A549 treated with Mapracorat at 1 μM for 4 hours (cell line): ENCODE results near the gene COTL1. TPM values are rescaled to one million over a fixed set of nuclear protein-coding genes. Genes with fewer than 3 reads are reported as not detected.

Experiments used
- total RNA-seq: library from RNA; stranded (reverse); fragments of 200-300 nt; extraction: Qiagen RNA extraction; gene quantifications from 5 replicates; pipeline ENCODE4 v1.2.3, GENCODE V29; 2022

Gene COTL1
- total RNA-seq: 419 to 556 TPM (median 503 TPM) in 5 replicates

GRCh38 chr16:84617791-84618580 lies at the start of gene COTL1:
COTL1 (minus strand) TSS chr16:84618078; CDS start chr16:84617914, 164 bp downstream.

GRCh38 chr16:84647828-84648594 lies 30.1 kb upstream of the COTL1 start, which contains the start of gene KLHL36:
KLHL36 (plus strand) TSS chr16:84648511; CDS start chr16:84650868, 2,357 bp downstream.

Other genes with a start within 250 kb of the COTL1 start
- 0.10 to 0.30 TPM (median 0.17 TPM) in 5 replicates for gene ATP2C2, start 249.5 kb downstream of the COTL1 start, total RNA-seq
- 45.4 to 56.3 TPM (median 52.1 TPM) in 5 replicates for gene MEAK7, start 113.4 kb downstream of the COTL1 start, total RNA-seq
- gene KLHL36, start 30.4 kb upstream of the COTL1 start, total RNA-seq: 18.4 to 26.1 TPM (median 23.2 TPM) in 5 replicates
- 67.9 to 83.2 TPM (median 76.0 TPM) in 5 replicates for gene USP10, start 81.9 kb upstream of the COTL1 start, total RNA-seq
- 2.8 to 3.5 TPM (median 3.0 TPM) in 5 replicates for gene CRISPLD2, start 201.9 kb upstream of the COTL1 start, total RNA-seq